Measurements from ENCODE around the gene SCARB1. TPM values are rescaled to one million over a fixed set of nuclear protein-coding genes. Genes with fewer than 3 reads are reported as not detected.

The SCARB1 gene
- total and polyA plus RNA-seq, 9 of the 15 experiments (the other 6 are each of a cell fraction or from before 2014, with no cell fraction given) = 0.56 to 157 (median 52.8) TPM

- TF ChIP-seq TSHZ1 (CRISPR knock-in tag; IDR thresholded peaks at IDR 0.05) (no peak), E2F1 (CRISPR knock-in tag; IDR thresholded peaks at IDR 0.05) (no peak), ADNP (tag; IDR thresholded peaks at IDR 0.05) (peak; percentile 95), ZNF121 (CRISPR knock-in tag; conservative IDR thresholded peaks at IDR 0.05) (peak; percentile 81), SMAD4 (CRISPR knock-in tag; conservative IDR thresholded peaks at IDR 0.05) (no peak), TEAD1 (CRISPR knock-in tag; IDR thresholded peaks at IDR 0.05) (no peak), IRF1 (CRISPR knock-in tag; IDR thresholded peaks at IDR 0.05; ENCODE audit: borderline replicate concordance) (no peak), MTF1 (CRISPR knock-in tag; IDR thresholded peaks at IDR 0.05; ENCODE audit: borderline replicate concordance) (no peak), TBL1XR1 (IDR thresholded peaks at IDR 0.05; ENCODE audit: low read length in 2 of 2) (no peak), NFYB (IDR thresholded peaks at IDR 0.05; ENCODE audit: extremely low read depth, insufficient read length) (no peak), RBM25 (IDR thresholded peaks at IDR 0.05; ENCODE audit: low read depth, low read length, severe bottlenecking) (no peak), ZNF609 (CRISPR knock-in tag; IDR thresholded peaks at IDR 0.05; ENCODE audit: borderline replicate concordance) (no peak), YY1 (IDR thresholded peaks at IDR 0.05; ENCODE audit: borderline replicate concordance in 1 of 3, control insufficient read depth in 1 of 3, extremely low read depth in 1 of 3, insufficient read depth in 3 of 3, insufficient read length in 1 of 3, insufficient replicate concordance in 2 of 3, low read depth in 1 of 3, low read length in 2 of 3) (peak in 2 of 3 experiments; percentile 12 to 81), SMAD3 (CRISPR knock-in tag; conservative IDR thresholded peaks at IDR 0.05) (no peak), CBX3 (IDR thresholded peaks at IDR 0.05; ENCODE audit: borderline replicate concordance in 1 of 2, low read length in 2 of 2) (peak in 1 of 2 experiments; percentile 88; a peak in 1 of 3 replicates)
Measured at GRCh38 chr12:124829708-124830304, 33.9 kb downstream of the SCARB1 start (continued).
